HG03139 (cell line): ENCODE data around the gene NCOA3.
"Not testable (repeated sequence)": the region's sequence is repeated elsewhere in the genome, so short reads cannot be mapped to it uniquely, and the experiment has no call there.

ENCODE experiments used
- ATAC-seq: cut with Tn5 transposase; IDR thresholded peaks from one replicate; pipeline ENCODE4 v1.9.1; 2021; ENCODE audit not compliant: unreplicated experiment

NCOA3 gene

DNA sequence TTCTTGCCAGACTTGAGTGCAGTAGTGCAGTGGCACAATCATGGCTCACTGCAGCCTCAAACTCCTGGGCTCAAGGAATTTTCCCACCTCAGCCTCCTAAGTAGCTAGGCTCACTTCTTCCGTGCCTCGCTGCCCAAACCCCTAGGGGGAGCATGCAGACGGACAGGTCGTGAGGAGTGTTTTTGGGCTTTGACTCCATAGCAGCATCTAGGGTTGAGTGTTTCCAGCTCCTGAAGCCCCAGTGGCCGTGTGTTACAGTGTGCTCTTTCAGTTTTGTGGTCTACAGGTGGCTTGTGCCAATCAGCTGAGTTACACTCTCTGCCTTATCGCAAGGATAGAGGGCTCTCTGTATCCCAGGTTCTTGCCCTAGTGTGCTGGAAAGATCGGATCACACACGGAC lies 33.4 kb downstream of the NCOA3 start:
- ATAC-seq: no peak

DNA sequence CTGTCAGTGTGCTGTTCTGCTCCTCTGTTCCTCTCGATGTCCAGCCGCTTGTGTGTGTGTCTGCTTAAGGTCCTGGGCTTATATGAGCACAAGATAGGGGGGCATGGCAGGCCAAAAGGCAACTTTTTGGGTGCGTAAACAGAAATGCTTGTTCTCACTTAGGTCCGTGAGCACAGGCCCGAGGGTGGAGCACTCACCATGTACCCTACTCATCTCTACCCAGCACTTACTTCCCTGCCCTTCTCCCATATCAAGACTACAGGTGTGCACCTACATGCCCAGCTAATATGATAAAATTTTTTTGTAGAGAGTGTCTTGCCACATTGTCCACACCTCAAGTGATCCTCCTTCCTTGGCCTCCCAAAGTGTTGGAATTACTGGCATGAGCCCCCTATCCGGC lies 34.3 kb downstream of the NCOA3 start:
- ATAC-seq: no peak

DNA sequence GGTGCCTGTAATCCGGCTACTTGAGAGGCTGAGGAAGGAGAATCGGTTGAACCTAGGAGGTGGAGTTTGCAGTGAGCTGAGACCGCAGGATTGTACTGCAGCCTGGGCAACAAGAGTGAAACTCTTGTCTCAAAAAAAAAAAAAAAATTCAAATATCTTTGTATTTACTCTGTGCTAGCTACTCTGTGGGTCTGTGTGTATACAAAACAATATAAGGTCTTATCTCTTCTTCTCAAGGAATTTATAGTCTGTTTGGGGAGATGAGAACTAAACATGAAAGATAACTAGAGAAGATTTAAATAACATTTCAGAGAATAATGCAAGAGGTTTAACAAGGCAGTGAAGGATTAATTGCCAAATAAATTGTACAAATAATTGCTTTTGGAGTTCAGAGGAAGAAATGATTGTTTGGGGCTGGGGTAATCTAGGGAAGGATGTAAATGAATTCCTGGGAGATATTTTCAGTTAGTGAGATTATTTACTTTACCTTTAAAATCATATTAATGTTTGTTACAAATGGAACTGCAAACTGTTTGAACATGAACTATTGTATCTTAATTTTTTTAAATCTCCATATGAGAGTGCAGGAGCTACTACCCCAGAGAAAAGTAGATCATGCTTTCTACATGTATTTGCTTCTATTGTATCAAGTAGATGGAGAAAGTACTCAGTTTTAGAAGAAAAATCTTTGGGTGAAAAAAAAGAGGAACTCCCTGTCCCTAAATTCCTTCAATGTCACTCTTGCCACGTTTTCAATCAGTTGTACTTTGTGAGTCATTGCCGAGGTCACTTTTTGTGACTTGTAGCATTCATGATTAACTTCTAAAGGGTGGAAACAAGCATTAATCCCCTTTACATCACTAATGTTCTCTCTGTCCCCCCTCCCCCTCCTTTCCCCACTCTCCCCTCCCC lies 39.0 kb downstream of the NCOA3 start:
- ATAC-seq: no peak

DNA sequence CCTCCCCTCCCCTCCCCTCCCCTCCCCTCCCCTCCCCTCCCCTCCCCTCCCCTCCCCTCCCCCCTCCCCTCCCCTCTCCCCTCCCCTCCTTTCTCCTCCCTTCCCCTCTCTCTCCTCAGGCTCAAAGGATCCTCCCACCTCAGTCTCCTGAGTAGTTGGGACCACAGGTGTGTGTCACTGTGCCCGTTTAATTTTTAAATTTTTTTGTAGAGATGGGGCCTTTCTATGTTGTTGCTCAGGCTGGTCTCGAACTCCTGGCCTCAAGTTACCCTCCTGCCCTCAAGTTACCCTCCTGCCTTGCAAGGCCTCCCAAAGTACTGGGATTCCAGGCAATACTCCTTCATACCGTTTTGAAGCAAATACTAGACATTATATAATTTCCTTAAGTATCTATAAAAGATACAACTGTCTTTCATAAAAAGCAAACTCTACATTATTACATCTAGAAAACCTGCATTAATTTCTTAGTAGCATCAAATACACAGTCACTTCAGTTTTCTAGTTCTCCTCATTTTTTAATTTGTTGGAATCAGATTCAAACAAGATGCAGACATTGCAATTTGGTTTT lies 39.8 kb downstream of the NCOA3 start:
- ATAC-seq: no peak

DNA sequence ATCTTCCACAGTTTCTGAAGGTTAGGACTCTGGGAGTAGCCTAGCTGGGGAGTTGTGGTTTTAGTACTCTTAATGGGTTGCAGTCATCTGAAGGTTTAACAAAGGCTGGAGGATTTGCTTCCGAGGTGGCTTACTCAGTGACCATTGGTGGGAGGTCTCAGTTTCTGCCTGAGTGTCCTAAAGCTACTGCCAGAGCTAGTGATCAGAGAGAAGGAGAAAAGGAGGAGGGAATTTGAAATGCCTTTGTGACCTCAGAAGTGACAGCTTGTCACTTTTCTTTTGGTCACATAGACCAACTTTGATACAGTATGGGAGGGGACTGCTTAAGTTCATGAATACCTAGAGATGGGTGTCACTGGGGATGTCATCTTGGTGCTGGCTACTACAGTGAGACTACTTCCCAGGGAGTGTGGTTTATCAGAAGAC lies 41.3 kb downstream of the NCOA3 start:
- no peak for ATAC-seq

DNA sequence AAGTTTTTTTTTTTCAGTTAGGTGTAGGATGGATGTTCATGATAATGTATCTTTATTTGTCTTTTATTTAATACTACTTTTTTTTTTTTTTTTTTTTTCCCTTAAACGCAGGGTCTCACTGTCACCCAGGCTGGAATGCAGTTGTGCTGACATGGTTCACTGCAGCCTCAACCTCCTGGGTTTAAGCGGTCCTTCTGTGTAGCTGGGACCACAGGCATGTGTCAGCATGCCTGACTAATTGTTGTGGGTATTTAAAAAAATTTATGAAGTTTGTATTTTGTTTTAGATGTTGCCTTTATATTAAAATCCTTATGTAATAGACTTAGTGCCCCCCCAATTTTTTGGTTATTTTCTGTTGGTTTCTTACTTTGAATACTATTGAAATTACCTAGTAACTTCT lies 42.6 kb downstream of the NCOA3 start:
- ATAC-seq: no peak

DNA sequence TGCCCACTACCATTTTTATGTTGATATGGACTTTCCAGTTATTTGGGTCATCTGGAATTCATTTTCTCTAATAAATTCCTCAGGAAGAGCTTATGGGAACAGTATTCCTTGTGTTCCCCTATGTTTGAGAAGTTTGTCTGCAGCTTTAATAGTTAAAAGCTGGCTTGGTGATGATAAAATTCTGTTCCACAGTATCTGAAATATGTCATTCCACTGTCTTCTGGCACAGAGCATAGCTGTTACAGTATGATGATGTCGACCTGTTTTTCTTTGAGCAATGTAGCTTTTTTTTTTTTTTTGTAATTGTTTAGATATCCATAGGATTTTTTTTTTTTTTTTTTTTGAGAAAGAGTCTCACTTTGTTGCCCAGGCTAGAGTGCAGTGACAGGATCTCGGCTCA lies 43.2 kb downstream of the NCOA3 start:
- ATAC-seq: no peak

DNA sequence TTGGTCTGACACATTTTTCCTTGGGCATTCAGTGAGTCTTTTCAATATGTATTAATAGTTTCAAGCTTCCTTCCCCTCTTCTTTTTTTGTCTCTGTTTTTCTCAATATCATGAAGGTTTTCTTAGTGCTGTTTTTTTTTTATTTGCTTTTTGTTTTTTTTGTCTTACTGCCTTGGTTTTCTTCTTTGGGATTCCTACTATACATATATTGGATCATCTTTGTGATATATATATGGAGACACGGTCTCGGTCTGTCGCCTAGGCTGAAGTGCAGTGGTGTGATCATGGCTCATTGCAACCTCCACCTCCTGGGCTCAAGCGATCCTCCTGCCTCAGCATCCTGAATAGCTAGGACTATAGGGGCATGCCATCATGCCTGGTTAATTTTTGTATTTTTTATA lies 43.8 kb downstream of the NCOA3 start:
- no peak for ATAC-seq

DNA sequence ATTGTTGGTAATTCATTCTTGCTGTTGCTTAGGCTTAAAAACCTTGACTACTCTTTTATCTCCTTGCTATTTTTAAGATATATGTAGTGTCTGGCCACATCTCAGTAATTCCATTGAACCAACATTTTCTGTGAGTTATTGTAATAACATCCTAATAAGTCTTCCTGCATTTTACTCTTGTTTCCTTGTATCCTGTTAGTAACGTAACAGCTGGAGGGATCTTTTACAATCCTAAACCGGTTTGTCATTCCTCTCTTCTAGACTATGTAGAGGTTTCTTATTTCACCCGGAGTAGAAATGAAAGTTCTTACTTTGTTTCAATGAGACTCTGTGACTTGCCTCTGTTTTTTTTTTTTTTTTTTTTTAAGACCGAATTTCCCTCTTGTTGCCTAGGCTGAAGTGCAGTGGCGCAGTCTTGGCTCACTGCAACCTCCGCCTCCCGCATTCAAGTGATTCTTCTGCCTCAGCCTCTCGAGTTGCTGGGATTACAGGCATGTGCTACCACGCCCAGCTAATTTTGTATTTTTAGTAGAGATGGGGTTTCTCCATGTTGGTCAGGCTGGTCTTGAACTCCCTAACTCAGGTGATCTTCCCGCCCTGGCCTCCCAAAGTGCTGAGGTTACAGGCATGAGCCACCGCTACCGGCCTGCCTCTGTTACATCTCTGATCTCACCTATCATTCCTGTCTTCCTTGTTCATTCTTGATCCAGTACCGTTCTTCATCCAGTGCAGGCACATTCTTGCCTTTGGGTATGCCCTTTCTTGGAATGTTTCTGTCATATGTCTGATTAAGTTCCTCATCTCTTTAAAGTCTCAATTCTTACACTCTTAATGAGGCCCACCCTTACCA lies 44.7 kb downstream of the NCOA3 start:
- ATAC-seq: no peak

DNA sequence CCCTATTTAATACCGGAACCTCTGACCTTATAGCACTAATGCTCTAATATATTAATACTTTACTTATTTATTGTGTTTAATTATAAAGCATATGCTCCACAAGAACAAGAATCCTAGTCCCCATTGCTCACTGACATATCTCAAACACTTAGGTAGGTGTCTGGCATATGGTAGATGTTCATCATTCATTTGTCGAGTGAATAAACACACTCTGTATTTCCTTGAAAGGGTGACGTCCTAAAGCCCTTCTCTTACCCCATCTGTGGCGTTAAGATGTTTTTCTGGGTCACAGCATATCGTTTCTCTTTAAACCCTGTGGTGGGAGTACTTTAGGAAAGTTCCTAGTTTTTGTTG lies 45.3 kb downstream of the NCOA3 start:
- ATAC-seq: no peak

DNA sequence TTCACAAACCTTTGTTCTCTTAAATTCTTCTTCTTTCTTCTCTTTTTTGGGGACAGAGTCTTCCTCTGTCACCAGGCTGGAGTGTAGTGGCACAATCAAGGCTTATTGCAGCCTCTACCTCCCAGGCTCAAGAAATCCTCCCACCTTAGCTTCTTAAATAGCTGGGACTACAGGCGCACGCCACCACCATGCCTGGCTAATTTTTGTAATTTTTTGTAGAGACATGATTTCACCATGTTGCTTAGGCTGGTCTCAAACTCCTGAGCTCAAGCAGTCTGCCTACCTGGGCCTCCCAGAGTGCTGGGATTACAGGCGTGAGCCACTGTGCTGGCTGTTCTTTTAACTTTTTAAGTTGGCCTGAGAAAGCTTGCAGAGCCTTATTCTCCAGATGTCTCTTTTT lies 48.0 kb downstream of the NCOA3 start:
- ATAC-seq: no peak

DNA sequence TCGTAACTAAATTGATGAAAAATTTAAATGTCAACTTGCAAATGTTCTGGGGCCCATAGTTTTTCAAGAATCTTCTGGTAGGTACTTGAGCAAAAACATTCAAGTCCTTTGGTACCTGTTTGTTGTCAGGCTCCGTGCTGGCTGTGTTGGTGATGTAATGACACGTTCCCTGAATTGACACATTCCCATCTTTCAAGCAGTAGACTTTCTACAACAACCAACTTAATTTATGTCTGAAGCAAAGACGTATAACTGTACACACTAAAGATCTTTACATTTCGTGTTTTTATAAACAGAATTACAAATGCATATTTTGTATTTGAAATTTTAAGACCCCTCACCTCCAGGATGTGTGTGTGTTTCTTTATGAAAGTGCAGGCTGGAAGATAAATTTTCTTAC lies 49.5 kb downstream of the NCOA3 start:
- no peak for ATAC-seq

DNA sequence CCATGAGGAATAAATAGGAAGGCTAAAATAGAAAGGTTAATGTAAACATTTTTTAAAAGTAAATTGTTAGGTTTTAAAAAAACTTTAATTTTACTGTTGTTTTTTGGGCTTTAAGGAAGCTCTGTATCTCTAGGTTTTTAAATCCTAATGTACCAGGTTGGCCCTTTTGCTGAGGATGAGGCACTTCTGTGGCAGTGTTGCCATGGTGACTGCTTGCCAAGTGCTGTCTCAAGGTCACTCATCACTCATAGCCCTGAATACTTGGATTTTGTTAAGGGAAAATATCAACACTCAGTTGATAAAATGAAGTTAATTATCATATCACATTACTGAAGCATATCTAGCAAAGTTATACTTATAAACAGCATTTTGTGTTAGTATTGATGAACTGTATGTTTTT lies 50.2 kb downstream of the NCOA3 start:
- ATAC-seq: no peak

DNA sequence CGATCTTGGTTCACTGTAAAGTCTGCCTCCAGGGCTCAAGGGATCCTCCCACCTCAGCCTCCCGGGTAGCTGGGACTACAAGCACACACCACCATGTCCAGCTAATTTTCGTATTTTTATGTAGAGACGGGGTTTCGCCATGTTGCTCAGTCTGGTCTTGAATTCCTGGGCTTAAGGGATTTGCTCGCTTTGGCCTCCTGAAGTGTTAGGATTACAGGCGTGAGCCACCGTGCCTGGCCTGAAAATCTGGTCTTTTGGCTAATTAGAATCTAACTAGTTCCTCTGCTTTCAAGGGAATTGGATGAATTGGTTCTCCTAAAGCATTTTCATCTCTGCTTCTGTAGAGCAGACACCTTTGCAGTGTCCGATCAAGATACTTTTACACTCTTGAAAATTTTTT lies 51.3 kb downstream of the NCOA3 start:
- ATAC-seq: no peak

DNA sequence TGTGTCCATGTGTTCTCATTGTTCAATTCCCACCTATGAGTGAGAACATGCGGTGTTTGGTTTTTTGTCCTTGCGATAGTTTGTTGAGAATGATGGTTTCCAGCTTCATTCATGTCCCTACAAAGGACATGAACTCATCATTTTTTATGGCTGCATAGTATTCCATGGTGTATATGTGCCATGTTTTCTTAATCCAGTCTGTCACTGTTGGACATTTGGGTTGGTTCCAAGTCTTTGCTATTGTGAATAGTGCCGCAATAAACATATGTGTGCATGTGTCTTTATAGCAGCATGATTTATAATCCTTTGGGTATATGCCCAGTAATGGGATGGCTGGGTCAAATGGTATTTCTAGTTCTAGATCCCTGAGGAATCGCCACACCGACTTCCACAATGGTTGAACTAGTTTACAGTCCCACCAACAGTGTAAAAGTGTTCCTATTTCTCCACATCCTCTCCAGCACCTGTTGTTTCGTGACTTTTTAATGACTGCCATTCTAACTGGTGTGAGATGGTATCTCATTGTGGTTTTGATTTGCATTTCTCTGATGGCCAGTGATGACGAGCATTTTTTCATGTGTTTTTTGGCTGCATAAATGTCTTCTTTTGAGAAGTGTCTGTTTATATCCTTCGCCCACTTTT lies 52.0 kb downstream of the NCOA3 start:
- not testable (repeated sequence) for ATAC-seq

DNA sequence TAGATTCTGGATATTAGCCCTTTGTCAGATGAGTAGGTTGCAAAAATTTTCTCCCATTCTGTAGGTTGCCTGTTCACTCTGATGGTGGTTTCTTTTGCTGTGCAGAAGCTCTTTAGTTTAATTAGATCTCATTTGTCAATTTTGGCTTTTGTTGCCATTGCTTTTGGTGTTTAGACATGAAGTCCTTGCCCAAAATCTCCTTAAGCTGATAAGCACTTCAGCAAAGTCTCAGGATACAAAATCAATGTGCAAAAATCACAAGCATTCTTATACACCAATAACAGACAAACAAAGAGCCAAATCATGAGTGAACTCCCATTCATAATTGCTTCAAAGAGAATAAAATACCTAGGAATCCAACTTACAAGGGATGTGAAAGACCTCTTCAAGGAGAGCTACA lies 52.6 kb downstream of the NCOA3 start:
- not testable (repeated sequence) for ATAC-seq

DNA sequence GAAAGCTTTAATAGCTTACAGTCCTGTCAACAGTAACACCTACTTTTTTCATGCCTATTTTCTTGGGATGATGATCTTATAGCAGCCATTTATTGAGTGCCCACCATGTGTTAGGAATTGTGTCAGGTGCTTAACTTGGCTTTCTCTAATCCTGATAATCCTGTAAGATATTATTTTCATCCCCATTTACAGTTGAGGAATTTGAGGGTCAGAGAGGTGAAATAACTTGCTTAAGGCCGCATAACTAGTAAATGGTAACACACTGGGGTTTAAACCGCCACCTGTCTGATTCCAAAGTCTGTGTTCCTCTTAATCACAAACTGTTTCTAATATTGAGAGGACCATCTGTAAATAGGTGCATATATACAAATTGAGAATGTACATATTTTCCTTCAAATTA lies 55.5 kb downstream of the NCOA3 start:
- no peak for ATAC-seq

DNA sequence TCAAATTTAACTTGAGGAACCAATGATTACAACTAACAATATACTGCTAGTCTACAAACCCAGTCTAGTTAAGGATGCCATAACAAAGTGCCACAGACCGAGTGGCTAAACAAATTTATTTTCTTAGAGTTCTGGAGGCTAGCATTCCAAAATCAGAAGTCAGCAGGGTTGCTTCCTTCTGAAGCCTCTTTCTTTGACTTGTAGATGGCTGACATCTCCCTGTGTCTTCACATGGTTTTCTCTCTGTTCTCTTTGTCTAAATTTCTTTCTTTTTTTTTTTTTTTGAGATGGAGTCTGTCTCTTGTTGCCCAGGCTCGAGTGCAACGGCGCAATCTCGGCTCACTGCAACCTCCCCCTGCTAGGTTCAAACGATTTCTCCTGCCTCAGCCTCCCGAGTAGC lies 56.1 kb downstream of the NCOA3 start:
- no peak for ATAC-seq

DNA sequence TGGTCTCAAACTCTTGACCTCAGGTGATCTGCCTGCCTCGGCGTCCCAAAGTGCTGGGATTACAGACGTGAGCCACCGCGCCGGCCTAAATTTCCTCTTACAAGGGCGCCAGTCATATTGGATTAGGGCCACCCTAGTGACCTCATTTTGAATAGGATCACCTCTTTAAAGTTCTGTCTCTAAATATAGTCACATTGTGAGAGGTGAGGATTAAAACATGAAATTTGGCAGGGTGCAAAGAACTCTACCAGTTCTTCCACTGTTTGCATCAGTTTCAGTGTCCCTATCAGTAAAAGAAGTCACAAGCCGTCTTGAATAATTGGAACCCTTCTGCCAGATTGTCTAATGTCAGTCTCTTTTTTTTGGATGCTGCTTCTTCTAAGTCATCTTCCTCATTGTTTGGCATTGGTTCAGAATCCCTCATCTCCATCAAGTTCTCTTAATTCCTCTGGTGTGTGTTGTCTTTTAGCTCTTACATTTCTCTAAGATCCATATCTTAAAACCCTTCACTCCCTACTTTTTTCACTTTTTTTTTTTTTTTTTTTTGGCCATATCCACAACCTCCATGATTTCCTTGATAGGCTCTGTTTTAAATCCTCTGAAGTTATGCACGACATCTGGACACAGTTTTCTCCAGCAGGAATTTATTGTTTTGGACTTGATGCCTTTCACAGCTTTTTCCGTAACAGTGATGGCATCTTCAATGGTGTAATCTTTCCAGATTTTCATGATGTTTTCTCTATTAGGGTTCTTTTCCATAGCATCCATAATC lies 56.8 kb downstream of the NCOA3 start:
- no peak for ATAC-seq

DNA sequence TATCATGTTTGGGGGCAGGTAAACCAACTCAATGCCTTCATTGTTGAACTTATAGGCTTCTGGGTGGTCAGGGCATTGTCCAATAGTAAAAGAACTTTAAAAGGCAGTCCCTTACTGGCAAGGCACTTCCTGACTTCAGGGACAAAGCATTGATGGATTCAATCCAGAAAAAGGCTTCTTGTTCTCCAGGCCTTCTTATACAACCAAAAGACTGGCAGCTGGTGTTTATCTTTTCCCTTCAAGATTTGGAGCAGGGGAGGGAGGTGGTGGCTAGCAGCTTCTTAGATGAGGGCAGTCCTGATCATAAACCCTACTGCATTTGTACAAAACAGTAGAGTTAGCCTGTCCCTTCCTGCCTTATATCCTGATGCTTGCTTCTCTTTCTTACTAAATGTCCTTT lies 57.5 kb downstream of the NCOA3 start:
- no peak for ATAC-seq

DNA sequence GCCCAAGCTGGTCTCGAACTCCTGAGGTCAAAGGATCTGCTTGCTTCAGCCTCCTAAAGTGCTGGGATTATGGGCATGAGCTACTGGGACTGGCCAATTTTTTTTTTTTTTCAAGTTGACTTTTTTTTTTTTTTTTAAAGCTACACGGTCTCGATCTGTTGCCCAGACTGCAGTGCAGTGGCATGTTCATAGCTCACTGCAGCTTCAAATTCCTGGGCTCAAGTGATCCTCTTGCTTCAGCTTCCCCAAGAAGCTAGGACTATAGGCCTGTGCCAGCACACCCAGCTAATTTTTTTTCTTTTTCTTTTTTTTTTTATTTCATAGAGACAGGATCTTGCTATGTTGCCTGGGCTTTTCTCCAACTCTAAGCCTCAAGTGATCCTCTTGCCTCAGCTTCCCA lies 59.5 kb downstream of the NCOA3 start:
- no peak for ATAC-seq
